ENCODE measurements around the gene PRDX6. TPM values are rescaled to one million over a fixed set of nuclear protein-coding genes. Genes with fewer than 3 reads are reported as not detected.

PRDX6 gene
- total and polyA plus RNA-seq, 2 donors (not counting 1 experiment from before 2014, with no cell fraction given) = 51.6 to 85.2 TPM

GRCh38 chr1:173445164-173445563, 32.0 kb upstream of the PRDX6 start:
- ATAC-seq (ENCODE audit: low read depth) (no peak), DNase-seq (no peak)
- H3K79me2 ChIP-seq (ENCODE audit: control insufficient read depth, insufficient read depth, low read length) = peaks cover 9% of the 10 kb centered on the region
- H3K27ac ChIP-seq (ENCODE audit: low read length in 2 of 2) = peak overlapping the region in 1 of 2 donors; percentile 18
- no peak overlapping the region for H3K4me3 ChIP-seq (ENCODE audit: control extremely low read depth in 1 of 5, extremely low read depth in 1 of 5, insufficient read depth in 1 of 5, low read depth in 2 of 5, low read length in 4 of 5)
- peaks cover 0 to 11% (median 10%) of the 10 kb centered on the region in 3 donors for H3K9me3 ChIP-seq (ENCODE audit: control extremely low read depth in 1 of 3, control insufficient read depth in 2 of 3, insufficient read depth in 1 of 3, low read length in 2 of 3)
- H3K4me1 ChIP-seq (ENCODE audit: control insufficient read depth in 2 of 2, insufficient read depth in 2 of 2, low read length in 2 of 2) = peaks cover 7 to 8% of the 10 kb centered on the region in 2 donors
- no peaks in the 10 kb centered on the region for H3K27me3 Mint-ChIP-seq
- peaks cover 0 to 8% of the 10 kb centered on the region in 2 experiments for H3K36me3 ChIP-seq (replicated peaks in 1 of 2; ENCODE audit: control extremely low read depth in 1 of 2, control insufficient read depth in 1 of 2, extremely low read depth in 1 of 2, insufficient read depth in 2 of 2, low read length in 1 of 2)
- TF ChIP-seq CTCF (IDR thresholded peaks at IDR 0.05) = no peak
- TF ChIP-seq EZH2 (IDR thresholded peaks at IDR 0.05; ENCODE audit: borderline replicate concordance, insufficient read depth, low read depth, low read length, poor library complexity, severe bottlenecking) = no peak
- peaks cover 21% of the 10 kb centered on the region for H3K4me1 Mint-ChIP-seq
- WGBS (ENCODE audit: insufficient coverage) = no CpG with 5 or more reads among the region's 2 CpGs
- peaks cover 5% of the 10 kb centered on the region for H3K9me3 Mint-ChIP-seq (ENCODE audit: insufficient read depth)
- H3K4me3 Mint-ChIP-seq = peak overlapping the region; percentile 10
- ChIA-PET POLR2A (no interaction called here), CTCF (interaction anchor here (1.0 to 1.9 kb wide), 2 partner anchors 9 to 16 kb away, joined by 3 to 4 read pairs; no protein-coding TSS in a partner anchor)
- intact Hi-C loops (cut with micrococcal nuclease) = no loop called here
- peak overlapping the region; percentile 33 for H3K4me2 ChIP-seq (replicated peaks; ENCODE audit: low read depth, low read length, poor library complexity, severe bottlenecking)
- H4K20me1 ChIP-seq (ENCODE audit: control insufficient read depth, insufficient read depth, low read length, poor library complexity, severe bottlenecking) = no peaks in the 10 kb centered on the region
- peak overlapping the region; percentile 36 for H3K9ac ChIP-seq (ENCODE audit: low read length)
- H2AFZ ChIP-seq (ENCODE audit: insufficient read depth, low read depth, low read length, poor library complexity, severe bottlenecking) = peak overlapping the region; percentile 16
- no peaks in the 10 kb centered on the region for H3K27me3 ChIP-seq (replicated peaks in 1 of 4; ENCODE audit: control extremely low read depth in 1 of 4, control insufficient read depth in 3 of 4, insufficient read depth in 4 of 4, low read length in 3 of 4)
- H3K27ac Mint-ChIP-seq = peak overlapping the region; percentile 5

GRCh38 chr1:173445656-173446055, 31.5 kb upstream of the PRDX6 start:
- peaks cover 5% of the 10 kb centered on the region for H3K9me3 Mint-ChIP-seq (ENCODE audit: insufficient read depth)
- Histone ChIP-seq H3K4me1 (ENCODE audit: control insufficient read depth in 2 of 2, insufficient read depth in 2 of 2, low read length in 2 of 2) (peaks cover 7 to 8% of the 10 kb centered on the region in 2 donors), H2AFZ (ENCODE audit: insufficient read depth, low read depth, low read length, poor library complexity, severe bottlenecking) (no peak overlapping the region), H3K27me3 (replicated peaks in 1 of 4; ENCODE audit: control extremely low read depth in 1 of 4, control insufficient read depth in 3 of 4, insufficient read depth in 4 of 4, low read length in 3 of 4) (no peaks in the 10 kb centered on the region), H3K4me3 (ENCODE audit: control extremely low read depth in 1 of 5, extremely low read depth in 1 of 5, insufficient read depth in 1 of 5, low read depth in 2 of 5, low read length in 4 of 5) (no peak overlapping the region), H3K27ac (ENCODE audit: low read length in 2 of 2) (no peak overlapping the region), H3K79me2 (ENCODE audit: control insufficient read depth, insufficient read depth, low read length) (peaks cover 9% of the 10 kb centered on the region), H3K4me2 (replicated peaks; ENCODE audit: low read depth, low read length, poor library complexity, severe bottlenecking) (no peak overlapping the region), H3K9ac (ENCODE audit: low read length) (no peak overlapping the region), H3K36me3 (replicated peaks in 1 of 2; ENCODE audit: control extremely low read depth in 1 of 2, control insufficient read depth in 1 of 2, extremely low read depth in 1 of 2, insufficient read depth in 2 of 2, low read length in 1 of 2) (peaks cover 0 to 8% of the 10 kb centered on the region in 2 experiments), H4K20me1 (ENCODE audit: control insufficient read depth, insufficient read depth, low read length, poor library complexity, severe bottlenecking) (no peaks in the 10 kb centered on the region), H3K9me3 (ENCODE audit: control extremely low read depth in 1 of 3, control insufficient read depth in 2 of 3, insufficient read depth in 1 of 3, low read length in 2 of 3) (peaks cover 0 to 11% (median 10%) of the 10 kb centered on the region in 3 donors)
- POLR2A ChIA-PET = no interaction called here
- no peak for DNase-seq
- 100% methylated on average over 2 of the region's 3 CpGs for WGBS (ENCODE audit: insufficient coverage)
- H3K4me3 Mint-ChIP-seq = no peak overlapping the region
- peaks cover 21% of the 10 kb centered on the region for H3K4me1 Mint-ChIP-seq
- H3K27me3 Mint-ChIP-seq = no peaks in the 10 kb centered on the region
- H3K27ac Mint-ChIP-seq = no peak overlapping the region
- no peak for ATAC-seq (ENCODE audit: low read depth)
- intact Hi-C loops (cut with micrococcal nuclease) = no loop called here
- TF ChIP-seq EZH2 (IDR thresholded peaks at IDR 0.05; ENCODE audit: borderline replicate concordance, insufficient read depth, low read depth, low read length, poor library complexity, severe bottlenecking) (no peak), CTCF (IDR thresholded peaks at IDR 0.05) (no peak)
- CTCF ChIA-PET = interaction anchor here (1.0 to 1.9 kb wide), 2 partner anchors 8 to 16 kb away, joined by 3 to 4 read pairs; no protein-coding TSS in a partner anchor
